HG02852 (cell line): ENCODE results near the gene RAB12.

Source experiments
- ATAC-seq: cut with Tn5 transposase; IDR thresholded peaks from one replicate; pipeline ENCODE4 v1.9.1; 2021; ENCODE audit warnings: mild to moderate bottlenecking, moderate library complexity; ENCODE audit not compliant: unreplicated experiment

The RAB12 gene

GRCh38 chr18:8675057-8675456, 65.8 kb downstream of the RAB12 start:
- no peak for ATAC-seq

- no peak for ATAC-seq
These were observed 72.0 kb downstream of the RAB12 start for GRCh38 chr18:8681196-8681595.

GRCh38 chr18:8684577-8684976, 75.3 kb downstream of the RAB12 start:
- ATAC-seq, result no peak

GRCh38 chr18:8685141-8685913, 76.1 kb downstream of the RAB12 start:
- no peak for ATAC-seq

- ATAC-seq, result no peak
These were observed 76.6 kb downstream of the RAB12 start for GRCh38 chr18:8685914-8686216.

- ATAC-seq, result no peak
These were observed 77.4 kb downstream of the RAB12 start for GRCh38 chr18:8686611-8687010.

- no peak for ATAC-seq
These were observed 79.1 kb downstream of the RAB12 start for GRCh38 chr18:8688216-8688800.

GRCh38 chr18:8688816-8689215, 79.6 kb downstream of the RAB12 start:
- ATAC-seq, result no peak
